HG03039 (cell line): ENCODE data around the gene EMILIN2.
A peak's percentile ranks its signal among the peaks of the same experiment; 100 is the strongest.
"Not testable (repeated sequence)": the region's sequence is repeated elsewhere in the genome, so short reads cannot be mapped to it uniquely, and the experiment has no call there.

Experiments
- ATAC-seq: cut with Tn5 transposase; IDR thresholded peaks from one replicate; pipeline ENCODE4 v1.9.1; 2021; ENCODE audit warnings: mild to moderate bottlenecking, moderate library complexity; ENCODE audit not compliant: unreplicated experiment

EMILIN2 gene

GRCh38 chr18:2843146-2843545 lies 3.7 kb upstream of the EMILIN2 start:
- ATAC-seq: no peak

- no peak for ATAC-seq
Observed at GRCh38 chr18:2845172-2845571, 1.6 kb upstream of the EMILIN2 start.

- ATAC-seq: peak; percentile 42
Observed at GRCh38 chr18:2847317-2848246, 776 bp downstream of the EMILIN2 start.

- ATAC-seq: no peak
Observed at GRCh38 chr18:2848247-2849246, 1.7 kb downstream of the EMILIN2 start.

- no peak for ATAC-seq
Observed at GRCh38 chr18:2850816-2851215, 4.0 kb downstream of the EMILIN2 start.

GRCh38 chr18:2851771-2852170 lies 5.0 kb downstream of the EMILIN2 start:
- no peak for ATAC-seq

GRCh38 chr18:2852460-2852859 lies 5.7 kb downstream of the EMILIN2 start:
- not testable (repeated sequence) for ATAC-seq

- no peak for ATAC-seq
Observed at GRCh38 chr18:2853173-2853925, 6.5 kb downstream of the EMILIN2 start.

GRCh38 chr18:2853926-2854664 lies 7.3 kb downstream of the EMILIN2 start:
- no peak for ATAC-seq

GRCh38 chr18:2854875-2855274 lies 8.1 kb downstream of the EMILIN2 start:
- ATAC-seq: no peak

- no peak for ATAC-seq
Observed at GRCh38 chr18:2855560-2856350, 8.9 kb downstream of the EMILIN2 start.

GRCh38 chr18:2856547-2857170 lies 9.9 kb downstream of the EMILIN2 start:
- no peak for ATAC-seq

GRCh38 chr18:2857491-2858131 lies 10.8 kb downstream of the EMILIN2 start:
- ATAC-seq: no peak

- not testable (repeated sequence) for ATAC-seq
Observed at GRCh38 chr18:2860397-2860796, 13.6 kb downstream of the EMILIN2 start.

- not testable (repeated sequence) for ATAC-seq
Observed at GRCh38 chr18:2863997-2864396, 17.2 kb downstream of the EMILIN2 start.

GRCh38 chr18:2866465-2866864 lies 19.7 kb downstream of the EMILIN2 start:
- not testable (repeated sequence) for ATAC-seq

- no peak for ATAC-seq
Observed at GRCh38 chr18:2869207-2869606, 22.4 kb downstream of the EMILIN2 start.

GRCh38 chr18:2871111-2871720 lies 24.4 kb downstream of the EMILIN2 start:
- ATAC-seq: no peak
